Measurements from ENCODE around the gene PALM3.

GRCh38 chr19:14089662-14090508, 28.0 kb upstream of the PALM3 start:
- no peak for TF ChIP-seq REST (IDR thresholded peaks at IDR 0.05; ENCODE audit: insufficient read depth in 1 of 2, low read depth in 2 of 2, low read length in 2 of 2)
- no peak for TF ChIP-seq SIN3A (IDR thresholded peaks at IDR 0.05; ENCODE audit: borderline replicate concordance, insufficient read depth, low read length)
- TF ChIP-seq POLR2AphosphoS5 (IDR thresholded peaks at IDR 0.05; ENCODE audit: low read depth, low read length) = no peak

Data from PFSK-1 (cell line).